ENCODE measurements around the gene SHOX. TPM values are rescaled to one million over a fixed set of nuclear protein-coding genes. Genes with fewer than 3 reads are reported as not detected.

Gene SHOX
- not detected for total RNA-seq

DNA sequence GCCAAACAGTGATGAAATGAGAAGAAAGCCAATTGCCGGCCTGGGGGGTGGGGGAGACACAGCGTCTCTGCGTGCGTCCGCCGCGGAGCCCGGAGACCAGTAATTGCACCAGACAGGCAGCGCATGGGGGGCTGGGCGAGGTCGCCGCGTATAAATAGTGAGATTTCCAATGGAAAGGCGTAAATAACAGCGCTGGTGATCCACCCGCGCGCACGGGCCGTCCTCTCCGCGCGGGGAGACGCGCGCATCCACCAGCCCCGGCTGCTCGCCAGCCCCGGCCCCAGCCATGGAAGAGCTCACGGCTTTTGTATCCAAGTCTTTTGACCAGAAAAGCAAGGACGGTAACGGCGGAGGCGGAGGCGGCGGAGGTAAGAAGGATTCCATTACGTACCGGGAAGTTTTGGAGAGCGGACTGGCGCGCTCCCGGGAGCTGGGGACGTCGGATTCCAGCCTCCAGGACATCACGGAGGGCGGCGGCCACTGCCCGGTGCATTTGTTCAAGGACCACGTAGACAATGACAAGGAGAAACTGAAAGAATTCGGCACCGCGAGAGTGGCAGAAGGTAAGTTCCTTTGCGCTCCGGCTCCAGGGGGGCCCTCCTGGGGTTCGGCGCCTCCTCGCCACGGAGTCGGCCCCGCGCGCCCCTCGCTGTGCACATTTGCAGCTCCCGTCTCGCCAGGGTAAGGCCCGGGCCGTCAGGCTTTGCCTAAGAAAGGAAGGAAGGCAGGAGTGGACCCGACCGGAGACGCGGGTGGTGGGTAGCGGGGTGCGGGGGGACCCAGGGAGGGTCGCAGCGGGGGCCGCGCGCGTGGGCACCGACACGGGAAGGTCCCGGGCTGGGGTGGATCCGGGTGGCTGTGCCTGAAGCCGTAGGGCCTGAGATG lies at the start of gene SHOX:
Gene SHOX (plus strand): TSS at position 180 of the 885 bp plus-strand sequence. CDS start 107 bp downstream, at position 287.

Other genes with a start within 250 kb of the SHOX start
- 22.5 TPM for gene PPP2R3B, start 243.9 kb upstream of the SHOX start, total RNA-seq

Data from parietal lobe (tissue), 1 donor.